ENCODE measurements around the gene ELF3. TPM values are rescaled to one million over a fixed set of nuclear protein-coding genes. Genes with fewer than 3 reads are reported as not detected.

Gene ELF3
- total and polyA plus RNA-seq, 2 experiments from 2014 or later = 12.3 to 19.5 TPM

- Histone ChIP-seq H3K4me1 (ENCODE audit: insufficient read depth) (no peaks in the 10 kb centered on the region), H3K36me3 (ENCODE audit: insufficient read depth) (peaks cover 35% of the 10 kb centered on the region; the same call in 1 of the 2 replicates), H3K79me2 (replicated peaks; ENCODE audit: insufficient read depth) (no peaks in the 10 kb centered on the region), H2AFZ (no peak overlapping the region), H3K9me2 (ENCODE audit: insufficient read depth) (no peaks in the 10 kb centered on the region), H3F3A (replicated peaks; ENCODE audit: low read depth) (peaks cover 13% of the 10 kb centered on the region; the same call in 1 of the 2 replicates), H3K4me3 (no peak overlapping the region), H3K27ac (ENCODE audit: low read depth) (no peak overlapping the region), H3K27me3 (ENCODE audit: insufficient read depth) (no peaks in the 10 kb centered on the region), H3K4me2 (no peak overlapping the region), H4K20me1 (replicated peaks; ENCODE audit: insufficient read depth) (no peaks in the 10 kb centered on the region; the same call in 1 of the 2 replicates)
- DNase-seq (ENCODE audit: low spot score) (peak; percentile 90), ATAC-seq (peak; percentile 96)
- Mint-ChIP-seq H3K9me3 (no peaks in the 10 kb centered on the region), H3K27me3 (ENCODE audit: insufficient read depth, low read depth, poor library complexity) (peaks cover 3% of the 10 kb centered on the region), H3K4me1 (no peaks in the 10 kb centered on the region; the same call in 1 of the 3 replicates), H3K36me3 (ENCODE audit: low read depth) (peaks cover 82% of the 10 kb centered on the region), H3K4me3 (no peak overlapping the region), H3K27ac (no peak overlapping the region)
- TF ChIP-seq EZH2phosphoT487 (IDR thresholded peaks at IDR 0.05; ENCODE audit: unreplicated experiment) (no peak), ZNF114 (CRISPR knock-in tag; IDR thresholded peaks at IDR 0.05) (no peak), JUNB (IDR thresholded peaks at IDR 0.05; ENCODE audit: unreplicated experiment) (no peak), POLR2AphosphoS5 (IDR thresholded peaks at IDR 0.05; ENCODE audit: low read depth) (0 out of 2 replicates have a peak, but pooled peaks have one; percentile 2), CTCF (conservative IDR thresholded peaks at IDR 0.05; ENCODE audit: low read depth in 2 of 2) (peak; percentile 82 to 94), EZH2 (IDR thresholded peaks at IDR 0.05; ENCODE audit: low read depth, unreplicated experiment) (no peak), ZNF462 (CRISPR knock-in tag; IDR thresholded peaks at IDR 0.05) (no peak), CREB1 (CRISPR knock-in tag; IDR thresholded peaks at IDR 0.05; ENCODE audit: low read depth) (peak; percentile 30; the same call in 1 of the 2 replicates), NANOG (IDR thresholded peaks at IDR 0.05; ENCODE audit: borderline replicate concordance) (no peak), ZNF331 (CRISPR knock-in tag; IDR thresholded peaks at IDR 0.05; ENCODE audit: low read depth) (no peak), STAT1 (IDR thresholded peaks at IDR 0.05; ENCODE audit: unreplicated experiment) (no peak)
- TF ChIP-seq, protein P1, sequence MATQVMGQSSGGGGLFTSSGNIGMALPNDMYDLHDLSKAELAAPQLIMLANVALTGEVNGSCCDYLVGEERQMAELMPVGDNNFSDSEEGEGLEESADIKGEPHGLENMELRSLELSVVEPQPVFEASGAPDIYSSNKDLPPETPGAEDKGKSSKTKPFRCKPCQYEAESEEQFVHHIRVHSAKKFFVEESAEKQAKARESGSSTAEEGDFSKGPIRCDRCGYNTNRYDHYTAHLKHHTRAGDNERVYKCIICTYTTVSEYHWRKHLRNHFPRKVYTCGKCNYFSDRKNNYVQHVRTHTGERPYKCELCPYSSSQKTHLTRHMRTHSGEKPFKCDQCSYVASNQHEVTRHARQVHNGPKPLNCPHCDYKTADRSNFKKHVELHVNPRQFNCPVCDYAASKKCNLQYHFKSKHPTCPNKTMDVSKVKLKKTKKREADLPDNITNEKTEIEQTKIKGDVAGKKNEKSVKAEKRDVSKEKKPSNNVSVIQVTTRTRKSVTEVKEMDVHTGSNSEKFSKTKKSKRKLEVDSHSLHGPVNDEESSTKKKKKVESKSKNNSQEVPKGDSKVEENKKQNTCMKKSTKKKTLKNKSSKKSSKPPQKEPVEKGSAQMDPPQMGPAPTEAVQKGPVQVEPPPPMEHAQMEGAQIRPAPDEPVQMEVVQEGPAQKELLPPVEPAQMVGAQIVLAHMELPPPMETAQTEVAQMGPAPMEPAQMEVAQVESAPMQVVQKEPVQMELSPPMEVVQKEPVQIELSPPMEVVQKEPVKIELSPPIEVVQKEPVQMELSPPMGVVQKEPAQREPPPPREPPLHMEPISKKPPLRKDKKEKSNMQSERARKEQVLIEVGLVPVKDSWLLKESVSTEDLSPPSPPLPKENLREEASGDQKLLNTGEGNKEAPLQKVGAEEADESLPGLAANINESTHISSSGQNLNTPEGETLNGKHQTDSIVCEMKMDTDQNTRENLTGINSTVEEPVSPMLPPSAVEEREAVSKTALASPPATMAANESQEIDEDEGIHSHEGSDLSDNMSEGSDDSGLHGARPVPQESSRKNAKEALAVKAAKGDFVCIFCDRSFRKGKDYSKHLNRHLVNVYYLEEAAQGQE (IDR thresholded peaks at IDR 0.05; ENCODE audit: unreplicated experiment) = no peak
- TF ChIP-seq, protein P2, sequence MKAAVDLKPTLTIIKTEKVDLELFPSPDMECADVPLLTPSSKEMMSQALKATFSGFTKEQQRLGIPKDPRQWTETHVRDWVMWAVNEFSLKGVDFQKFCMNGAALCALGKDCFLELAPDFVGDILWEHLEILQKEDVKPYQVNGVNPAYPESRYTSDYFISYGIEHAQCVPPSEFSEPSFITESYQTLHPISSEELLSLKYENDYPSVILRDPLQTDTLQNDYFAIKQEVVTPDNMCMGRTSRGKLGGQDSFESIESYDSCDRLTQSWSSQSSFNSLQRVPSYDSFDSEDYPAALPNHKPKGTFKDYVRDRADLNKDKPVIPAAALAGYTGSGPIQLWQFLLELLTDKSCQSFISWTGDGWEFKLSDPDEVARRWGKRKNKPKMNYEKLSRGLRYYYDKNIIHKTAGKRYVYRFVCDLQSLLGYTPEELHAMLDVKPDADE (IDR thresholded peaks at IDR 0.05) = no peak
These were observed 10.7 kb upstream of the ELF3 start for GRCh38 chr1:201999625-202000238.

Measured in GM23338 (cell line).